Fibroblast of pulmonary artery (primary cell): ENCODE results near the gene FUZ.

ENCODE experiments used
- DNase-seq: peaks from one replicate; pipeline ENCODE4 v3.0.0-alpha.2; 2010; ENCODE audit warnings: low read depth
- H3K4me3 ChIP-seq: replicated peaks from 2 replicates; pipeline ENCODE4 v1.5.1; 2011; ENCODE audit warnings: low read depth, mild to moderate bottlenecking, control low read depth, low read length, moderate library complexity
- TF ChIP-seq, protein P1 (sequence below): IDR thresholded peaks from 2 replicates; pipeline ENCODE4 v1.5.1; 2011; ENCODE audit warnings: mild to moderate bottlenecking, control low read depth, low read length, inconsistent platforms; ENCODE audit errors: missing control alignments

FUZ gene

DNA sequence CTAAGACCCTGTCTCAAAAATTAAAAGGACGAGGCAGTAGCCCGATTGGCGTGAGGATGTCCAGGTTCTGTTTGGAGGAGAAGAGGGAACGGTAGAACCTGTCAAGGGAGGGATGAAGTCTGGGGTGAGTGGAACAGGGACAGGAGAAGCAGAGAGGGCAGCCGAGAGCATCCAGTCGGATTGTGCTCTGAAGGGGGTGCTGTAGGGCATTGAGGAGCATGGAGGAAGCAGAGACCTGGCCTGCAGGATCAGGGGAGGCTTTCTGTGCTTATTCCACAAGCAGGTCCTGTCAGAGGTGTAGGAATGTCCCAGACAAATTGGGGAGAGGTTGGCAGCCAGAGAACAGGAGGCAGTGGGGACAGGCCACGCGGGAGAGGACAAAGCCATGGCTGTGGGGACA is 32.2 kb downstream of the FUZ start:
- TF ChIP-seq, protein P1, sequence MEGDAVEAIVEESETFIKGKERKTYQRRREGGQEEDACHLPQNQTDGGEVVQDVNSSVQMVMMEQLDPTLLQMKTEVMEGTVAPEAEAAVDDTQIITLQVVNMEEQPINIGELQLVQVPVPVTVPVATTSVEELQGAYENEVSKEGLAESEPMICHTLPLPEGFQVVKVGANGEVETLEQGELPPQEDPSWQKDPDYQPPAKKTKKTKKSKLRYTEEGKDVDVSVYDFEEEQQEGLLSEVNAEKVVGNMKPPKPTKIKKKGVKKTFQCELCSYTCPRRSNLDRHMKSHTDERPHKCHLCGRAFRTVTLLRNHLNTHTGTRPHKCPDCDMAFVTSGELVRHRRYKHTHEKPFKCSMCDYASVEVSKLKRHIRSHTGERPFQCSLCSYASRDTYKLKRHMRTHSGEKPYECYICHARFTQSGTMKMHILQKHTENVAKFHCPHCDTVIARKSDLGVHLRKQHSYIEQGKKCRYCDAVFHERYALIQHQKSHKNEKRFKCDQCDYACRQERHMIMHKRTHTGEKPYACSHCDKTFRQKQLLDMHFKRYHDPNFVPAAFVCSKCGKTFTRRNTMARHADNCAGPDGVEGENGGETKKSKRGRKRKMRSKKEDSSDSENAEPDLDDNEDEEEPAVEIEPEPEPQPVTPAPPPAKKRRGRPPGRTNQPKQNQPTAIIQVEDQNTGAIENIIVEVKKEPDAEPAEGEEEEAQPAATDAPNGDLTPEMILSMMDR = no peak
- DNase-seq = no peak
- H3K4me3 ChIP-seq = no peak overlapping the region

DNA sequence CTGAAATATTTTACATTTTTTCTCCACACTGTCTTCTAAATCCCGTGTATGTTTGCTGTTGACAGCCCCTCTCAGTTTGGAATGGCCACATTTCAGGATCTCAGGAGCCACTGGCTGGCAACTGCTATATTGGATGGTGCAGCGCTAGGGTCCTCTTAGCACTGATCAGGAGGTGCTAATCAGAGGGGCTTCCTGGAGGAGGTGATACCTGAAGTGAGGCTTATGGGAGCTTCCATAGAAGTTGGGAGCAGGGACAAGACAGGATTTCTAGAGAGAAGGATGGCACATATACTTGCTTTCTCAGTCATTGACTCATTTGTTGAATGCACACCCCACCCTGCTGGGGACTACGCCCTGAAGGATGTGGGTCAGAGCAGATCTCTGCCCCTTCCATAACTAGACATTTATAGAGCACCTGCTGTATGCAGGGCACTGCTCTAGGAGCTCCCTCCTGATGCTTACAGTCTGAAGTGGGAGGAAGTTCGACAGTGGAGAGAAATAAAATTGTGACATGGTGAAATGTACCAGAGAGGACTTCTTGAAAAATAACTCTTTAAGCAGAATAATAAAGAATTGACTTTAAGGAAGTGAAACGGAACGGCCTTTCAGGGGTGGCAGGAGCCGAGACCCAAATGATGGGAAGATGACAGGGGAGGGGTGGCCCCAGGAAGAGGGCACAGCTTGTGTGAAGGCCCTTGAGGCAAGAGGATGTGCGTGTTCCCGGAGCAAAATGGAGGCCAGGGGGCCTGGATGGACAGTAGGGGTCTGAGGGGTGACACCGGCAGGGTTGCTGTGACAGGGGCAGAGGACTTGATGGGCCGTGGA is 33.1 kb downstream of the FUZ start:
- no peak overlapping the region for H3K4me3 ChIP-seq
- no peak for DNase-seq
- TF ChIP-seq, protein P1 = no peak

DNA sequence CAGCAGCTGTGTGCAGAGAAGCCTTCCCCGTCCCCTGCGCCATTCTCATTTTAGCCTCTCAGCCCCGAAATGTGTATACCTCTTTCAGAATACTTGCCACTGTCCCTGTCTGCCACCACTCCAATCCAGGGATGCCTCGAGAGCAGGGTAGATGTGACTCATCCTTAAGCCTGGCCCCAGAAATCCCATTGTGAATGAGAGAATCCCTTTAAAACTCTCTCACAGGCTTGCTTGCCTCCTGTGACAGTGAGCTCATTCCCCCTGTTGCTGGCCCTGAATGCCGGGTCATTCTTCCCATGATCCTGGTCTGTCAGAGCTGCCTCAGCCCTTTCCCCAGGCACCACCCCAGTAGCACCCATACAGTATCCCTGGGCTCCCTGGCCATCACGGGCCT is 36.7 kb downstream of the FUZ start:
- DNase-seq = no peak
- H3K4me3 ChIP-seq = no peak overlapping the region
- TF ChIP-seq, protein P1 = no peak

DNA sequence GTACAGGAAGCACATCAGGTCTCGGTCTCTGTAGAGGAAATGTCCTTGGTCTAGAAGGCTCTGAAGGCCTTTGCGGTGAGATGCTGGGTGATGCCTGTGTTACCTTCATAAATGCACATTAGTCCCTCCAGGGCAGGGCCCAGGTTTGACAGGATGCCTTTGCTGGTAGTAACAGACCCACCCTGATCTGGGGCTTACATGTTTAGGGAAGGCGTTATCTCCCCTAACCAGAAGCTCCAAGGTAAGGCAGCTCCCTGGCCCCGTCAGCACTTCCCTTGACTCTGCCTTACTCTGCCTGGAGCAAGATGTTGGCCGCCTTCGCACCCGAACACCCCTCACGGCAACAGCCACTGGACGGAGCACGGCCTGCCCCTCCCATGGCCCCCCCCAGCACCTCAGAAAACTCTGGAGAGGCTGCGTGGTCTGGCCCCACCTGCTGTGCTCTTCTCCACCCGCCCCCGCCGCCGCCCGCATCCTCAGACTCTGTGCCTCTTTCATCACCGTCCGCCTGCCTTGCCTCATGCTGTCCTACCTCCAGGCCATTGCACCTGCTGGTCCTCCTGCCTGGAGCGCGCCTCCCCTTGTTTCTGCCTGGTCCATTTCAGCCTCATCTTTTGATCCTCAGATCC is 37.2 kb downstream of the FUZ start:
- H3K4me3 ChIP-seq = no peak overlapping the region
- TF ChIP-seq, protein P1 = no peak

DNA sequence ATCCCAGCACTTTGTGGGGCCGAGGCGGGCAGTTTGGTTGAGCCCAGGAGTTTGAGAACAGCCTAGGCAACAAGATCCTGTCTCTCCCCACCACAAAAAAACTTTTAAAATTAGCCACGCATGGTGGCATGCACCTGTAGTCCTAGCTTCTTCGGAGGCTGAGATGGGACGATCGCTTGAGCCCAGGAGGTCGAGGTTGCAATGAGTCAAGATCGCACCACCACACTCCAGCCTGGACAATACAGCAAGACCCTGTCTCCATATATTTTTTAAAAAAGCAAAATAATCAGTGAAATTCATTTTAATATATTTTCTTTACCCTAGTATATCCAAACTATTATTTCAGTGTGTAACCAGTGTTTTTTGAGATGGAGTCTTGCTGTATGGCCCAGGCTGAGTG is 38.1 kb downstream of the FUZ start:
- no peak overlapping the region for H3K4me3 ChIP-seq
- no peak for DNase-seq
- TF ChIP-seq, protein P1 = no peak

More for the DNA sequence above, 37.2 kb downstream of the FUZ start:
- DNase-seq = no peak

DNA sequence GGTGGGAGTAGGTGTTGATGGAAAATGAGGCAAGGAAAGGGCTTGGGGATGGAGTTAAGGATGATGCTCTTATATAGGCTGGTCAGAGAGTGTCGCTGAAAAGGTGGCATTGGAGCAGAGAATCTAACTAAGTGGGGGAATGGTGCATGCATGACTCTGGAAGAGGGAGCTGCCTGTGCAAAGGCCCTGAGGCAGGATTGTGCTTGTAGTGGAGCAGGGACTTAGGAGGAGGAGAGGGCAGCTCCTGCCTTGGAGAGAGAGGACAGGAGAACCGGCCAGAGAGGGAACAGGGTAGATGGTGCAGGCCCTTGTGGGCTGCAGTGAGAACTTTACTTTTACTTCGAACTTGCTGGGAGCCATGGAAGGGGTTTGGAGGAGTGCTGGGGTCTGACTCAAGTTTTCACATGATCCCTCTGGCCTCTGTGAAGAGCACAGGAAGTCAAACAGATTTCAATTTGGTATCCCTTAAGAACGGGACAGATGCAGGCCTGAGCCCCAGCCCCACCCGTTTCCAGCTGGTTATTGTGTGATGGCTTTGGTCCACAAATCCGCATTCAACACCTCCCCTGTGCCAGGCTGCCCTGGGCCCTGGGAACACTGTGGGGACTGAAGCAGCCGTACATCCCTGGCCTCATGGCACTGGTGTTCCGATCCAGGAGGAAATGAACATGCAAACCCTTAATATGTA is 39.3 kb downstream of the FUZ start:
- H3K4me3 ChIP-seq = no peak overlapping the region
- DNase-seq = no peak
- TF ChIP-seq, protein P1 = no peak
